ENCODE results near the gene THSD7B.

- TF ChIP-seq, protein P1, sequence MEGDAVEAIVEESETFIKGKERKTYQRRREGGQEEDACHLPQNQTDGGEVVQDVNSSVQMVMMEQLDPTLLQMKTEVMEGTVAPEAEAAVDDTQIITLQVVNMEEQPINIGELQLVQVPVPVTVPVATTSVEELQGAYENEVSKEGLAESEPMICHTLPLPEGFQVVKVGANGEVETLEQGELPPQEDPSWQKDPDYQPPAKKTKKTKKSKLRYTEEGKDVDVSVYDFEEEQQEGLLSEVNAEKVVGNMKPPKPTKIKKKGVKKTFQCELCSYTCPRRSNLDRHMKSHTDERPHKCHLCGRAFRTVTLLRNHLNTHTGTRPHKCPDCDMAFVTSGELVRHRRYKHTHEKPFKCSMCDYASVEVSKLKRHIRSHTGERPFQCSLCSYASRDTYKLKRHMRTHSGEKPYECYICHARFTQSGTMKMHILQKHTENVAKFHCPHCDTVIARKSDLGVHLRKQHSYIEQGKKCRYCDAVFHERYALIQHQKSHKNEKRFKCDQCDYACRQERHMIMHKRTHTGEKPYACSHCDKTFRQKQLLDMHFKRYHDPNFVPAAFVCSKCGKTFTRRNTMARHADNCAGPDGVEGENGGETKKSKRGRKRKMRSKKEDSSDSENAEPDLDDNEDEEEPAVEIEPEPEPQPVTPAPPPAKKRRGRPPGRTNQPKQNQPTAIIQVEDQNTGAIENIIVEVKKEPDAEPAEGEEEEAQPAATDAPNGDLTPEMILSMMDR (conservative IDR thresholded peaks at IDR 0.05; ENCODE audit: low read length) = no peak
- TF ChIP-seq EZH2phosphoT487 (IDR thresholded peaks at IDR 0.05; ENCODE audit: borderline replicate concordance) = no peak
These were observed 421.9 kb downstream of the THSD7B start for GRCh38 chr2:137187216-137187615.

Data from Loucy (cell line).